ENCODE data around the gene WWOX. TPM values are rescaled to one million over a fixed set of nuclear protein-coding genes. Genes with fewer than 3 reads are reported as not detected.
A peak's percentile ranks its signal among the peaks of the same experiment; 100 is the strongest.

Gene WWOX
- total and polyA plus RNA-seq, 2 of the 13 experiments (the other 11 are each of a cell fraction or from before 2014, with no cell fraction given), result 9.1 to 37.4 TPM

DNA sequence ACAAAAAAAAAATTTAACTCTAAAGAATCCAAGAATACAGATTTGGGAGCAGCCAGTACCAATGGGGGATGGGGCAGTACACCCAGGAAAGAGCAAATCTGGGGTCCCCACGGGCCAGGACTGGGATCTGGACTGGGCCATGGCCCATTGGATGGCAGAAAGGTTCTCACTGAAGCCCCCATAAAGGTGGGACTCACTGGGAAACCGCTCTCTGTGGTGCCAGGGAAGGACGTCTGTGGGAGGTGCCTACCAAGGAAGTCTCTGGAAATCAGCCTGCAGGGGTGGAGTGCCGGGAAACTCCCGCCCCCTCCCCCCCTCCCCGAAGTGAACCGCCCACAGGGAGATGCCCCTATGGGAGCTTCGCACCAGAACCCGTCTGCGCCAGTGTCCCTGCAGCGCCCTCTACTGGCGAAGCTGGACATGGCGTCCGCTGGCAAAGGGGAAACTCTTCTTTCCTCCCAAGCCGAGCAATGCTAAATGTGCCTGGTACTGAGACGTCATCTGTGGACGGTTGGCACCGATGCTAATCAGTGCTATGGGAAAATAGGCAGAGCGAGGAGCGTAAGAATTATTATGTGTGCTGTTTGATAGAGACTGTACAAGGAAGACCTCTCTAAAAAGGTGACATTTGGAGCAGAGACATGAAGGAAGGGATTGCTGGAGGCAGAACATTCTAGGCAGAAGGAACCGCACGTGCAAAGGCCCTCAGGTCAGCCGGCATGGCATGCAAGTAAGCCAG lies 671.1 kb downstream of the WWOX start (continued):
- TF ChIP-seq PPARG (CRISPR knock-in tag; conservative IDR thresholded peaks at IDR 0.05), result peak; percentile 52; the same call in 1 of the 2 replicates
- TF ChIP-seq ZNF10 (CRISPR knock-in tag; IDR thresholded peaks at IDR 0.05; ENCODE audit: borderline replicate concordance, low read depth), result no peak
- 0 out of 2 replicates have a peak, but pooled peaks have one; percentile 35 for TF ChIP-seq ZNF232 (CRISPR knock-in tag; IDR thresholded peaks at IDR 0.05; ENCODE audit: borderline replicate concordance)
- TF ChIP-seq ATM (IDR thresholded peaks at IDR 0.05; ENCODE audit: borderline replicate concordance), result no peak
- TF ChIP-seq, protein P1, sequence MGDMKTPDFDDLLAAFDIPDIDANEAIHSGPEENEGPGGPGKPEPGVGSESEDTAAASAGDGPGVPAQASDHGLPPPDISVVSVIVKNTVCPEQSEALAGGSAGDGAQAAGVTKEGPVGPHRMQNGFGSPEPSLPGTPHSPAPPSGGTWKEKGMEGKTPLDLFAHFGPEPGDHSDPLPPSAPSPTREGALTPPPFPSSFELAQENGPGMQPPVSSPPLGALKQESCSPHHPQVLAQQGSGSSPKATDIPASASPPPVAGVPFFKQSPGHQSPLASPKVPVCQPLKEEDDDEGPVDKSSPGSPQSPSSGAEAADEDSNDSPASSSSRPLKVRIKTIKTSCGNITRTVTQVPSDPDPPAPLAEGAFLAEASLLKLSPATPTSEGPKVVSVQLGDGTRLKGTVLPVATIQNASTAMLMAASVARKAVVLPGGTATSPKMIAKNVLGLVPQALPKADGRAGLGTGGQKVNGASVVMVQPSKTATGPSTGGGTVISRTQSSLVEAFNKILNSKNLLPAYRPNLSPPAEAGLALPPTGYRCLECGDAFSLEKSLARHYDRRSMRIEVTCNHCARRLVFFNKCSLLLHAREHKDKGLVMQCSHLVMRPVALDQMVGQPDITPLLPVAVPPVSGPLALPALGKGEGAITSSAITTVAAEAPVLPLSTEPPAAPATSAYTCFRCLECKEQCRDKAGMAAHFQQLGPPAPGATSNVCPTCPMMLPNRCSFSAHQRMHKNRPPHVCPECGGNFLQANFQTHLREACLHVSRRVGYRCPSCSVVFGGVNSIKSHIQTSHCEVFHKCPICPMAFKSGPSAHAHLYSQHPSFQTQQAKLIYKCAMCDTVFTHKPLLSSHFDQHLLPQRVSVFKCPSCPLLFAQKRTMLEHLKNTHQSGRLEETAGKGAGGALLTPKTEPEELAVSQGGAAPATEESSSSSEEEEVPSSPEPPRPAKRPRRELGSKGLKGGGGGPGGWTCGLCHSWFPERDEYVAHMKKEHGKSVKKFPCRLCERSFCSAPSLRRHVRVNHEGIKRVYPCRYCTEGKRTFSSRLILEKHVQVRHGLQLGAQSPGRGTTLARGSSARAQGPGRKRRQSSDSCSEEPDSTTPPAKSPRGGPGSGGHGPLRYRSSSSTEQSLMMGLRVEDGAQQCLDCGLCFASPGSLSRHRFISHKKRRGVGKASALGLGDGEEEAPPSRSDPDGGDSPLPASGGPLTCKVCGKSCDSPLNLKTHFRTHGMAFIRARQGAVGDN (CRISPR knock-in tag; IDR thresholded peaks at IDR 0.05), result peak; percentile 79
- TF ChIP-seq, protein P2, sequence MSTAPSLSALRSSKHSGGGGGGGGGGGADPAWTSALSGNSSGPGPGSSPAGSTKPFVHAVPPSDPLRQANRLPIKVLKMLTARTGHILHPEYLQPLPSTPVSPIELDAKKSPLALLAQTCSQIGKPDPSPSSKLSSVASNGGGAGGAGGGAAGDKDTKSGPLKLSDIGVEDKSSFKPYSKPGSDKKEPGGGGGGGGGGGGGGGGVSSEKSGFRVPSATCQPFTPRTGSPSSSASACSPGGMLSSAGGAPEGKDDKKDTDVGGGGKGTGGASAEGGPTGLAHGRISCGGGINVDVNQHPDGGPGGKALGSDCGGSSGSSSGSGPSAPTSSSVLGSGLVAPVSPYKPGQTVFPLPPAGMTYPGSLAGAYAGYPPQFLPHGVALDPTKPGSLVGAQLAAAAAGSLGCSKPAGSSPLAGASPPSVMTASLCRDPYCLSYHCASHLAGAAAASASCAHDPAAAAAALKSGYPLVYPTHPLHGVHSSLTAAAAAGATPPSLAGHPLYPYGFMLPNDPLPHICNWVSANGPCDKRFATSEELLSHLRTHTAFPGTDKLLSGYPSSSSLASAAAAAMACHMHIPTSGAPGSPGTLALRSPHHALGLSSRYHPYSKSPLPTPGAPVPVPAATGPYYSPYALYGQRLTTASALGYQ (CRISPR knock-in tag; IDR thresholded peaks at IDR 0.05), result no peak
- TF ChIP-seq, protein P3, sequence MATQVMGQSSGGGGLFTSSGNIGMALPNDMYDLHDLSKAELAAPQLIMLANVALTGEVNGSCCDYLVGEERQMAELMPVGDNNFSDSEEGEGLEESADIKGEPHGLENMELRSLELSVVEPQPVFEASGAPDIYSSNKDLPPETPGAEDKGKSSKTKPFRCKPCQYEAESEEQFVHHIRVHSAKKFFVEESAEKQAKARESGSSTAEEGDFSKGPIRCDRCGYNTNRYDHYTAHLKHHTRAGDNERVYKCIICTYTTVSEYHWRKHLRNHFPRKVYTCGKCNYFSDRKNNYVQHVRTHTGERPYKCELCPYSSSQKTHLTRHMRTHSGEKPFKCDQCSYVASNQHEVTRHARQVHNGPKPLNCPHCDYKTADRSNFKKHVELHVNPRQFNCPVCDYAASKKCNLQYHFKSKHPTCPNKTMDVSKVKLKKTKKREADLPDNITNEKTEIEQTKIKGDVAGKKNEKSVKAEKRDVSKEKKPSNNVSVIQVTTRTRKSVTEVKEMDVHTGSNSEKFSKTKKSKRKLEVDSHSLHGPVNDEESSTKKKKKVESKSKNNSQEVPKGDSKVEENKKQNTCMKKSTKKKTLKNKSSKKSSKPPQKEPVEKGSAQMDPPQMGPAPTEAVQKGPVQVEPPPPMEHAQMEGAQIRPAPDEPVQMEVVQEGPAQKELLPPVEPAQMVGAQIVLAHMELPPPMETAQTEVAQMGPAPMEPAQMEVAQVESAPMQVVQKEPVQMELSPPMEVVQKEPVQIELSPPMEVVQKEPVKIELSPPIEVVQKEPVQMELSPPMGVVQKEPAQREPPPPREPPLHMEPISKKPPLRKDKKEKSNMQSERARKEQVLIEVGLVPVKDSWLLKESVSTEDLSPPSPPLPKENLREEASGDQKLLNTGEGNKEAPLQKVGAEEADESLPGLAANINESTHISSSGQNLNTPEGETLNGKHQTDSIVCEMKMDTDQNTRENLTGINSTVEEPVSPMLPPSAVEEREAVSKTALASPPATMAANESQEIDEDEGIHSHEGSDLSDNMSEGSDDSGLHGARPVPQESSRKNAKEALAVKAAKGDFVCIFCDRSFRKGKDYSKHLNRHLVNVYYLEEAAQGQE (IDR thresholded peaks at IDR 0.05; ENCODE audit: borderline replicate concordance in 1 of 2, low read depth in 1 of 2, low read length in 2 of 2), result no peak
- TF ChIP-seq MIXL1 (CRISPR knock-in tag; IDR thresholded peaks at IDR 0.05), result peak; percentile 69; the same call in 1 of the 2 replicates
- peak; percentile 95 for TF ChIP-seq STAG1 (CRISPR knock-in tag; IDR thresholded peaks at IDR 0.05)
- no peak for TF ChIP-seq ZNF557 (CRISPR knock-in tag; IDR thresholded peaks at IDR 0.05)
- no peak for TF ChIP-seq SOX6 (IDR thresholded peaks at IDR 0.05)
- TF ChIP-seq SOX6 (CRISPR knock-in tag; IDR thresholded peaks at IDR 0.05), result 0 out of 2 replicates have a peak, but pooled peaks have one; percentile 27
- TF ChIP-seq, protein P4, sequence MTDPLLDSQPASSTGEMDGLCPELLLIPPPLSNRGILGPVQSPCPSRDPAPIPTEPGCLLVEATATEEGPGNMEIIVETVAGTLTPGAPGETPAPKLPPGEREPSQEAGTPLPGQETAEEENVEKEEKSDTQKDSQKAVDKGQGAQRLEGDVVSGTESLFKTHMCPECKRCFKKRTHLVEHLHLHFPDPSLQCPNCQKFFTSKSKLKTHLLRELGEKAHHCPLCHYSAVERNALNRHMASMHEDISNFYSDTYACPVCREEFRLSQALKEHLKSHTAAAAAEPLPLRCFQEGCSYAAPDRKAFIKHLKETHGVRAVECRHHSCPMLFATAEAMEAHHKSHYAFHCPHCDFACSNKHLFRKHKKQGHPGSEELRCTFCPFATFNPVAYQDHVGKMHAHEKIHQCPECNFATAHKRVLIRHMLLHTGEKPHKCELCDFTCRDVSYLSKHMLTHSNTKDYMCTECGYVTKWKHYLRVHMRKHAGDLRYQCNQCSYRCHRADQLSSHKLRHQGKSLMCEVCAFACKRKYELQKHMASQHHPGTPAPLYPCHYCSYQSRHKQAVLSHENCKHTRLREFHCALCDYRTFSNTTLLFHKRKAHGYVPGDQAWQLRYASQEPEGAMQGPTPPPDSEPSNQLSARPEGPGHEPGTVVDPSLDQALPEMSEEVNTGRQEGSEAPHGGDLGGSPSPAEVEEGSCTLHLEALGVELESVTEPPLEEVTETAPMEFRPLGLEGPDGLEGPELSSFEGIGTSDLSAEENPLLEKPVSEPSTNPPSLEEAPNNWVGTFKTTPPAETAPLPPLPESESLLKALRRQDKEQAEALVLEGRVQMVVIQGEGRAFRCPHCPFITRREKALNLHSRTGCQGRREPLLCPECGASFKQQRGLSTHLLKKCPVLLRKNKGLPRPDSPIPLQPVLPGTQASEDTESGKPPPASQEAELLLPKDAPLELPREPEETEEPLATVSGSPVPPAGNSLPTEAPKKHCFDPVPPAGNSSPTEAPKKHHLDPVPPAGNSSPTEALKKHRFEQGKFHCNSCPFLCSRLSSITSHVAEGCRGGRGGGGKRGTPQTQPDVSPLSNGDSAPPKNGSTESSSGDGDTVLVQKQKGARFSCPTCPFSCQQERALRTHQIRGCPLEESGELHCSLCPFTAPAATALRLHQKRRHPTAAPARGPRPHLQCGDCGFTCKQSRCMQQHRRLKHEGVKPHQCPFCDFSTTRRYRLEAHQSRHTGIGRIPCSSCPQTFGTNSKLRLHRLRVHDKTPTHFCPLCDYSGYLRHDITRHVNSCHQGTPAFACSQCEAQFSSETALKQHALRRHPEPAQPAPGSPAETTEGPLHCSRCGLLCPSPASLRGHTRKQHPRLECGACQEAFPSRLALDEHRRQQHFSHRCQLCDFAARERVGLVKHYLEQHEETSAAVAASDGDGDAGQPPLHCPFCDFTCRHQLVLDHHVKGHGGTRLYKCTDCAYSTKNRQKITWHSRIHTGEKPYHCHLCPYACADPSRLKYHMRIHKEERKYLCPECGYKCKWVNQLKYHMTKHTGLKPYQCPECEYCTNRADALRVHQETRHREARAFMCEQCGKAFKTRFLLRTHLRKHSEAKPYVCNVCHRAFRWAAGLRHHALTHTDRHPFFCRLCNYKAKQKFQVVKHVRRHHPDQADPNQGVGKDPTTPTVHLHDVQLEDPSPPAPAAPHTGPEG (CRISPR knock-in tag; IDR thresholded peaks at IDR 0.05), result no peak
